K562 (cell line): ENCODE data around the gene PEX11B. TPM values are rescaled to one million over a fixed set of nuclear protein-coding genes. Genes with fewer than 3 reads are reported as not detected.

Source experiments
- ATAC-seq: fragments of 200-7000 bp; cut with Tn5 transposase; 3 replicates; pipeline ENCODE4 v1.9.1; 2020; ENCODE audit warnings: moderate library complexity
- BruUV-seq: library from RNA; stranded (reverse); fragments of 400-500 nt; replicated peaks from 2 replicates; lab custom pipeline; 2021; lab: Mats Ljungman, UMichigan
- CTCF ChIA-PET: fragments of 300-600 bp; formaldehyde crosslinking; extraction: SDS; loops from one replicate; lab custom pipeline; 2021; ENCODE audit warnings: low intra/inter-chr PET ratio; lab: Yijun Ruan, JAX
- POLR2A ChIA-PET: fragments of 300-600, 350-650 bp; sonication (Branson Sonifier 250); formaldehyde crosslinking; extraction: SDS; loops from one replicate; lab custom pipeline; 2021; ENCODE audit warnings: antibody characterized with exemption, inconsistent platforms; lab: Yijun Ruan, JAX
- DNase-seq, 4 experiments: peaks; one replicate each; pipeline versions ENCODE4 v3.0.0 to v3.0.0-alpha.2; 2011 to 2018; ENCODE audit warnings: low spot score in 3 of 4, mixed read lengths in 3 of 4; ENCODE audit errors: extremely low read depth in 1 of 4
- FAIRE-seq: peaks from 2 replicates; lab custom pipeline; 2011; peaks lifted over from hg19 to GRCh38; lab: Jason Lieb, UNC
- H2AFZ ChIP-seq: 2 replicates; pipeline ENCODE4 v1.6.0; 2011; ENCODE audit warnings: low read depth, low read length, control low read depth, inconsistent platforms
- H3K27ac ChIP-seq: fragments of 200-600 bp; 3 replicates; pipeline ENCODE4 v1.8.0; 2011; ENCODE audit warnings: low read depth, mild to moderate bottlenecking, control low read depth, inconsistent platforms, low read length, moderate library complexity, mixed read lengths; ENCODE audit errors: extremely low read depth
- H3K27me3 ChIP-seq, 2 experiments: fragments of 300-600 bp in 1 of 2; 2 replicates in 1 of 2; 3 replicates in 1 of 2; pipeline versions ENCODE4 v1.6.0 to v1.8.0; 2011; ENCODE audit warnings: inconsistent platforms in 2 of 2, low read length in 2 of 2, mild to moderate bottlenecking in 1 of 2, mixed read lengths in 1 of 2, moderate library complexity in 1 of 2; ENCODE audit not compliant: control insufficient read depth in 2 of 2, insufficient read depth in 2 of 2
- H3K36me3 ChIP-seq: fragments of 300-600 bp; 3 replicates; pipeline ENCODE4 v1.8.0; 2011; ENCODE audit warnings: mild to moderate bottlenecking, low read length, inconsistent platforms; ENCODE audit not compliant: control insufficient read depth, insufficient read depth
- H3K4me1 ChIP-seq, 2 experiments: fragments of 200-600 bp in 1 of 2; replicated peaks in 1 of 2; 2 replicates in 1 of 2; 3 replicates in 1 of 2; pipeline versions ENCODE4 v1.5.1 to v1.8.0; 2011; ENCODE audit warnings: inconsistent platforms in 2 of 2, low read length in 2 of 2, mild to moderate bottlenecking in 1 of 2, mixed read lengths in 1 of 2, moderate library complexity in 1 of 2; ENCODE audit not compliant: control insufficient read depth in 2 of 2, insufficient read depth in 2 of 2
- H3K4me2 ChIP-seq: 2 replicates; pipeline ENCODE4 v1.6.1; 2011; ENCODE audit warnings: low read length, control low read depth, inconsistent platforms, mixed read lengths; ENCODE audit not compliant: insufficient read depth
- H3K4me3 ChIP-seq: fragments of 200-600 bp; sonication (generic), shearing (Covaris generic); 2 replicates; pipeline ENCODE4 v1.5.1; 2016; ENCODE audit warnings: control low read depth, inconsistent platforms
- H3K79me2 ChIP-seq: fragments of 200-600 bp; 3 replicates; pipeline ENCODE4 v1.8.0; 2011; ENCODE audit warnings: low read length, inconsistent platforms; ENCODE audit not compliant: control insufficient read depth, insufficient read depth
- H3K9ac ChIP-seq, 2 experiments: 2 replicates each; pipeline versions ENCODE4 v1.6.0 to v1.6.1; 2011; ENCODE audit warnings: low read depth in 2 of 2, low read length in 2 of 2, control low read depth in 1 of 2, inconsistent platforms in 1 of 2, mild to moderate bottlenecking in 1 of 2, mixed read lengths in 1 of 2; ENCODE audit not compliant: insufficient read depth in 1 of 2
- H3K9me1 ChIP-seq: one replicate; pipeline ENCODE4 v1.6.0; 2011; ENCODE audit warnings: inconsistent platforms, mild to moderate bottlenecking, low read length, moderate library complexity; ENCODE audit not compliant: control insufficient read depth, insufficient read depth
- H3K9me3 ChIP-seq: replicated peaks from 2 replicates; pipeline ENCODE4 v1.5.1; 2011; ENCODE audit warnings: low read depth, low read length, inconsistent platforms; ENCODE audit not compliant: control insufficient read depth, insufficient read depth
- H4K20me1 ChIP-seq: replicated peaks from 2 replicates; pipeline ENCODE4 v1.6.1; 2011; ENCODE audit warnings: low read length, inconsistent platforms, mixed read lengths; ENCODE audit not compliant: control insufficient read depth, insufficient read depth
- ARID2 ChIP-seq: fragments of 450-650 bp; IDR thresholded peaks from 2 replicates; pipeline ENCODE4 v1.6.1; 2017; ENCODE audit warnings: antibody characterized with exemption, mild to moderate bottlenecking
- HLTF ChIP-seq: fragments of 450-650 bp; IDR thresholded peaks from 2 replicates; pipeline ENCODE4 v1.6.1; 2016
- RBM25 ChIP-seq: fragments of 200-400 bp; formaldehyde crosslinking; IDR thresholded peaks from 2 replicates; pipeline ENCODE4 v1.6.1; 2018; ENCODE audit warnings: low read length, low read depth, moderate library complexity; ENCODE audit not compliant: severe bottlenecking
- TRIM24 ChIP-seq, 2 experiments: fragments of 450-650 bp; IDR thresholded peaks; 2 replicates each; pipeline ENCODE4 v1.6.1; 2016
- WGBS: fragments of 100-300 bp; shearing (Covaris generic); methylation state at CpG from one replicate; pipeline ENCODE4 v1.1.6; 2016; ENCODE audit warnings: low coverage, mixed read lengths; ENCODE audit not compliant: insufficient coverage; ENCODE audit errors: missing lambda C conversion rate; 5-methylcytosine and 5-hydroxymethylcytosine counted together
- in situ Hi-C: fragments of 300-500 bp; cut with MboI; formaldehyde crosslinking; loops from 4 replicates; pipeline ENCODE4 v1.15.0; 2018; ENCODE audit warnings: inconsistent platforms, mixed read lengths
- intact Hi-C: fragments of 100-400 bp; cut with micrococcal nuclease; formaldehyde crosslinking; loops from 2 replicates; pipeline ENCODE4 v1.14.2; 2022
- polyA plus RNA-seq, 8 experiments: library from polyadenylated mRNA; depleted of rRNA in 4 of 8; stranded (reverse) in 5 of 8; unstranded in 3 of 8; fragments of >200 nt; fragmentation: Nextera tagmentation in 2 of 8; fragmentation: Illumina TruSeq in 1 of 8; extraction: Ambion mirVana in 2 of 8; extraction: Trizol in 1 of 8; gene quantifications; 2 replicates each; pipeline versions ENCODE4 v1.2.1 to v1.2.3, GENCODE V29; 2011 to 2014; ENCODE audit warnings: inconsistent platforms in 1 of 8, missing spikeins in 1 of 8
- total RNA-seq, 7 experiments: library from RNA; depleted of rRNA in 6 of 7; stranded (reverse); fragments of >200 nt in 6 of 7; fragmentation: Illumina TruSeq in 2 of 7; extraction: Trizol in 2 of 7; gene quantifications; 2 replicates each; pipeline versions ENCODE4 v1.2.1 to v1.2.3, GENCODE V29; 2011 to 2021; ENCODE audit warnings: low replicate concordance in 1 of 7
- TF ChIP-seq, protein P1 (sequence below): fragments of 450-650 bp; formaldehyde crosslinking; IDR thresholded peaks from 2 replicates; pipeline ENCODE4 v1.4.0; 2022; ENCODE audit warnings: missing genetic modification characterization
- TF ChIP-seq, protein P2 (sequence below), 2 experiments: fragments of 450-650 bp in 1 of 2; sonication (generic) in 1 of 2; formaldehyde crosslinking in 1 of 2; IDR thresholded peaks; 2 replicates each; pipeline versions ENCODE4 v1.7.1 to v1.9.0; 2016 to 2022; ENCODE audit warnings: inconsistent platforms in 1 of 2, mild to moderate bottlenecking in 1 of 2, missing genetic modification reagents in 1 of 2

Gene PEX11B
- total and polyA plus RNA-seq, 9 of the 15 experiments (the other 6 are each of a cell fraction or from before 2014, with no cell fraction given): 13.2 to 60.0 (median 21.7) TPM

DNA sequence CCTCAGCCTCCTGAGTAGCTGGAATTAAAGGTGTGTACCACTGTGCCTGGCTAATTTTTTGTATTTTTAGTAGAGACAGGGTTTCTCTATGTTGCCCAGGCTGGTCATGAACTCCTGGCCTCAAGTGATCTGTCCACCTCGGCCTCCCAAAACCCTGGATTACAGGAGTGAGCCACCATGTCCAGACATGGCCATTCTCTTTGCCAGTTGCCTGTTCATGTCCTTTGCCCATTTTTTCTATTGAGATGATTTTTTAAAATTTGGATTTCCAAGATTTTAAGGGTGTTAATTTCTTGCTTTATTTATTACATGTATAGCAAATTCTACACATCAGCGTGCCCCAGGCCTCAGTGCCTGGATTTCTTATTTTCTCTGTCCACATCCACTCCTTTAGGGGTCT is 48.8 kb upstream of the PEX11B start (continued):
- peak in 1 of 2 experiments; percentile 55; a peak in 1 of 4 replicates for TF ChIP-seq TRIM24 (IDR thresholded peaks at IDR 0.05)
- TF ChIP-seq, protein P1, sequence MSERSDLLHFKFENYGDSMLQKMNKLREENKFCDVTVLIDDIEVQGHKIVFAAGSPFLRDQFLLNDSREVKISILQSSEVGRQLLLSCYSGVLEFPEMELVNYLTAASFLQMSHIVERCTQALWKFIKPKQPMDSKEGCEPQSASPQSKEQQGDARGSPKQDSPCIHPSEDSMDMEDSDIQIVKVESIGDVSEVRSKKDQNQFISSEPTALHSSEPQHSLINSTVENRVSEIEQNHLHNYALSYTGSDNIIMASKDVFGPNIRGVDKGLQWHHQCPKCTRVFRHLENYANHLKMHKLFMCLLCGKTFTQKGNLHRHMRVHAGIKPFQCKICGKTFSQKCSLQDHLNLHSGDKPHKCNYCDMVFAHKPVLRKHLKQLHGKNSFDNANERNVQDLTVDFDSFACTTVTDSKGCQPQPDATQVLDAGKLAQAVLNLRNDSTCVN (CRISPR knock-in tag): no peak
- no peak for TF ChIP-seq ARID2

DNA sequence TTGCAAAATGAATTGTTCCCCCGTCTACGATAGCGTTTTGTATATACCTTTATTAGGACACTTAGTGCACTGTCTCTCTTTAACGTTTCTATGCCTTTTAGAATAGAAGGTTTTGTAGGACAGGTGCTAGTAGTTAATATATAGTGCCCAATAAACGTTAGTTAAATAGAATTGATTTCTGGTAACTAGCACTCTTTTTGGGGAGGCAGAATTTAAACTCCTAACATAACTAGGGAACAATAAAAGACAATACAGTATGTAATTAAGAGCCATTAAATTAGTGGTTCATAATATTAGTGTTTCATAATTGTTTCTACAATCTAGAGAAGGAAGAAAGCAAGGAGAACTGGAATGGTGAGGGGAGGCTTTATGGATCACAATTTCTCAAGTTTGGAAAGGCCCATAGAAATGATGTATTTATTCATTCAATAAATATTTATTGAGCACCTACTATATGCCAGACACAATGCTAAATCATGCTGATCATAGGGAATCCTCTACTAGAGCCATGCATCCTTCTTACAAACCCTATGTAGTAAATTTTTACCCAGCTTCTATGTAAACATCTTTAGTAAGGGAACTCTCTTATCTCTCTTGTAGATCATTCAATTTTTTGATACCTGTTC is 46.7 kb upstream of the PEX11B start:
- Histone ChIP-seq H3K4me3 (peak overlapping the region; percentile 63), H3K36me3 (no peaks in the 10 kb centered on the region), H3K4me1 (peaks cover 23 to 33% of the 10 kb centered on the region in 2 experiments; a peak in 4 of 5 replicates), H3K27me3 (no peaks in the 10 kb centered on the region; a peak in 1 of 5 replicates), H4K20me1 (no peaks in the 10 kb centered on the region), H3K9me3 (peaks cover 5% of the 10 kb centered on the region; the same call in 1 of the 2 replicates), H3K9me1 (no peaks in the 10 kb centered on the region), H2AFZ (peak overlapping the region; percentile 94), H3K27ac (peak overlapping the region; percentile 87), H3K9ac (peak overlapping the region in 1 of 2 experiments; percentile 88; a peak in 2 of 4 replicates), H3K4me2 (peak overlapping the region; percentile 86), H3K79me2 (peaks cover 24% of the 10 kb centered on the region)
- ATAC-seq: no peak
- POLR2A ChIA-PET: interaction anchor here (1.0 to 4.0 kb wide), 11 partner anchors 11 to 87 kb away, joined by 3 to 50 read pairs (median 8); partner anchors contain the start of gene PEX11B
- DNase-seq: no peak
- BruUV-seq: no TSS peak
- in situ Hi-C loops (no loop called here), intact Hi-C loops (no loop called here)
- CTCF ChIA-PET: no interaction called here
- WGBS: 0% methylated on average over 5 of the region's 5 CpGs
- FAIRE-seq: no peak
- TF ChIP-seq RBM25 (peak; percentile 73), HLTF (no peak)
- TF ChIP-seq, protein P2, sequence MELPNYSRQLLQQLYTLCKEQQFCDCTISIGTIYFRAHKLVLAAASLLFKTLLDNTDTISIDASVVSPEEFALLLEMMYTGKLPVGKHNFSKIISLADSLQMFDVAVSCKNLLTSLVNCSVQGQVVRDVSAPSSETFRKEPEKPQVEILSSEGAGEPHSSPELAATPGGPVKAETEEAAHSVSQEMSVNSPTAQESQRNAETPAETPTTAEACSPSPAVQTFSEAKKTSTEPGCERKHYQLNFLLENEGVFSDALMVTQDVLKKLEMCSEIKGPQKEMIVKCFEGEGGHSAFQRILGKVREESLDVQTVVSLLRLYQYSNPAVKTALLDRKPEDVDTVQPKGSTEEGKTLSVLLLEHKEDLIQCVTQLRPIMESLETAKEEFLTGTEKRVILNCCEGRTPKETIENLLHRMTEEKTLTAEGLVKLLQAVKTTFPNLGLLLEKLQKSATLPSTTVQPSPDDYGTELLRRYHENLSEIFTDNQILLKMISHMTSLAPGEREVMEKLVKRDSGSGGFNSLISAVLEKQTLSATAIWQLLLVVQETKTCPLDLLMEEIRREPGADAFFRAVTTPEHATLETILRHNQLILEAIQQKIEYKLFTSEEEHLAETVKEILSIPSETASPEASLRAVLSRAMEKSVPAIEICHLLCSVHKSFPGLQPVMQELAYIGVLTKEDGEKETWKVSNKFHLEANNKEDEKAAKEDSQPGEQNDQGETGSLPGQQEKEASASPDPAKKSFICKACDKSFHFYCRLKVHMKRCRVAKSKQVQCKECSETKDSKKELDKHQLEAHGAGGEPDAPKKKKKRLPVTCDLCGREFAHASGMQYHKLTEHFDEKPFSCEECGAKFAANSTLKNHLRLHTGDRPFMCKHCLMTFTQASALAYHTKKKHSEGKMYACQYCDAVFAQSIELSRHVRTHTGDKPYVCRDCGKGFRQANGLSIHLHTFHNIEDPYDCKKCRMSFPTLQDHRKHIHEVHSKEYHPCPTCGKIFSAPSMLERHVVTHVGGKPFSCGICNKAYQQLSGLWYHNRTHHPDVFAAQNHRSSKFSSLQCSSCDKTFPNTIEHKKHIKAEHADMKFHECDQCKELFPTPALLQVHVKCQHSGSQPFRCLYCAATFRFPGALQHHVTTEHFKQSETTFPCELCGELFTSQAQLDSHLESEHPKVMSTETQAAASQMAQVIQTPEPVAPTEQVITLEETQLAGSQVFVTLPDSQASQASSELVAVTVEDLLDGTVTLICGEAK (IDR thresholded peaks at IDR 0.05): peak; percentile 78
- TF ChIP-seq, protein P2 (CRISPR knock-in tag; IDR thresholded peaks at IDR 0.05): no peak
